ENCODE measurements around the gene HDAC6. TPM values are rescaled to one million over a fixed set of nuclear protein-coding genes. Genes with fewer than 3 reads are reported as not detected.

The HDAC6 gene
- total RNA-seq, 2 experiments from 2014 or later = 95.2 to 95.7 TPM

DNA sequence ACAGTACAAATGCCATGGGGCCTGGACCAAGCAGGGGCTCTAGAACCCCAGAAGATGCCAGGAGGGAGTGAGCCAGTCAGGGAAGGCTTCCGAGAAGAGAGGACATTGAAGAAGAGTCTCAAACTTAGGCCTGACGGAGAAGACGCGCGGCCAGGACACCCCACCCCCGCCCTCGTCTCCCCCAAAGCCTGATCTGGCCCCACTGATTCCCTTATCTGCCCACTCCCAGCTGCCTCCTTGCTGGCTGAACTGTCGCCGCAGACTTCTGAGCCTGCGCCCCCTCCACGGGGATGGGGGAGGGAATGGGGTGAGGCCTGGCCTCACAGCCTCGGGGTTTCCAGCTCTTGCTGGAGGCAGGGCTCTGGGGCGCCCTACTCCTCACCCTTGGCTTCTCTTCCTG is 19.1 kb upstream of the HDAC6 start:
- ATAC-seq (ENCODE audit: poor library complexity) = no peak
- intact Hi-C loops (cut with DNase I, micrococcal nuclease) = no loop called here
- H3K9me3 ChIP-seq (ENCODE audit: control insufficient read depth in 1 of 2, insufficient read depth in 1 of 2, low read length in 2 of 2) = no peaks in the 10 kb centered on the region
- Mint-ChIP-seq H3K4me3 (no peak overlapping the region), H3K27me3 (no peaks in the 10 kb centered on the region), H3K36me3 (ENCODE audit: low read depth) (no peaks in the 10 kb centered on the region), H3K27ac (no peak overlapping the region), H3K9me3 (no peaks in the 10 kb centered on the region), H3K4me1 (ENCODE audit: low read depth) (no peaks in the 10 kb centered on the region)
- TF ChIP-seq, protein P1, sequence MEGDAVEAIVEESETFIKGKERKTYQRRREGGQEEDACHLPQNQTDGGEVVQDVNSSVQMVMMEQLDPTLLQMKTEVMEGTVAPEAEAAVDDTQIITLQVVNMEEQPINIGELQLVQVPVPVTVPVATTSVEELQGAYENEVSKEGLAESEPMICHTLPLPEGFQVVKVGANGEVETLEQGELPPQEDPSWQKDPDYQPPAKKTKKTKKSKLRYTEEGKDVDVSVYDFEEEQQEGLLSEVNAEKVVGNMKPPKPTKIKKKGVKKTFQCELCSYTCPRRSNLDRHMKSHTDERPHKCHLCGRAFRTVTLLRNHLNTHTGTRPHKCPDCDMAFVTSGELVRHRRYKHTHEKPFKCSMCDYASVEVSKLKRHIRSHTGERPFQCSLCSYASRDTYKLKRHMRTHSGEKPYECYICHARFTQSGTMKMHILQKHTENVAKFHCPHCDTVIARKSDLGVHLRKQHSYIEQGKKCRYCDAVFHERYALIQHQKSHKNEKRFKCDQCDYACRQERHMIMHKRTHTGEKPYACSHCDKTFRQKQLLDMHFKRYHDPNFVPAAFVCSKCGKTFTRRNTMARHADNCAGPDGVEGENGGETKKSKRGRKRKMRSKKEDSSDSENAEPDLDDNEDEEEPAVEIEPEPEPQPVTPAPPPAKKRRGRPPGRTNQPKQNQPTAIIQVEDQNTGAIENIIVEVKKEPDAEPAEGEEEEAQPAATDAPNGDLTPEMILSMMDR (IDR thresholded peaks at IDR 0.05) = no peak
- H3K36me3 ChIP-seq (ENCODE audit: insufficient read depth, low read length) = no peaks in the 10 kb centered on the region
- DNase-seq = no peak
- H3K27me3 ChIP-seq (ENCODE audit: control insufficient read depth in 1 of 2, insufficient read depth in 2 of 2, low read length in 2 of 2) = no peaks in the 10 kb centered on the region
- ChIA-PET CTCF (interaction anchor here (0.6 kb wide), 1 partner anchor 496 kb away, joined by 3 read pairs; no protein-coding TSS in a partner anchor), POLR2A (no interaction called here)
- H3K4me1 ChIP-seq (ENCODE audit: insufficient read depth, low read length) = no peaks in the 10 kb centered on the region
- no peak overlapping the region for H3K4me3 ChIP-seq (ENCODE audit: low read length)
- H3K27ac ChIP-seq (ENCODE audit: low read depth in 1 of 2, low read length in 2 of 2) = no peak overlapping the region

DNA sequence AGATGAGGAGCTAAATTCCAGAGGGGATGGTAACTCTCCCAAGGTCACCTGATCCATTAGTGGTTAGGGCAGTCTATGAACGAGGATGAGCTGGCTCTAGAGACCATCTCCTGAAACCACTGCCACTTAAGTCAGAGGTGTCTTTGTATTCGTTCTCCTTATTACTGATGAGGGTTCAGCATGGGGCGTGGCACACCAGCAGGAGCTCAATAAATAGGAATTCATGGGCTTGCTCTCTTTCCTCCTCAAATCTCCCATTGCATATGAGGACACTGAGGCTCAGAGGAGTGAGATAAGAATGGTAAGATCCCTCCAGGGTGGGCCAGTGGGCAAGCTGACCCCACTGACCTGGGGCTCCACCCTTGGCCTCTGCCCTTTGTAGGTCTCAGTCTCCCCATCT is 17.1 kb upstream of the HDAC6 start:
- Histone ChIP-seq H3K27me3 (ENCODE audit: control insufficient read depth in 1 of 2, insufficient read depth in 2 of 2, low read length in 2 of 2) (no peaks in the 10 kb centered on the region), H3K9me3 (ENCODE audit: control insufficient read depth in 1 of 2, insufficient read depth in 1 of 2, low read length in 2 of 2) (no peaks in the 10 kb centered on the region), H3K4me3 (ENCODE audit: low read length) (no peak overlapping the region), H3K4me1 (ENCODE audit: insufficient read depth, low read length) (peaks cover 2% of the 10 kb centered on the region), H3K36me3 (ENCODE audit: insufficient read depth, low read length) (no peaks in the 10 kb centered on the region), H3K27ac (ENCODE audit: low read depth in 1 of 2, low read length in 2 of 2) (no peak overlapping the region)
- Mint-ChIP-seq H3K27ac (no peak overlapping the region), H3K9me3 (no peaks in the 10 kb centered on the region), H3K27me3 (no peaks in the 10 kb centered on the region), H3K4me3 (no peak overlapping the region), H3K36me3 (ENCODE audit: low read depth) (no peaks in the 10 kb centered on the region), H3K4me1 (ENCODE audit: low read depth) (no peaks in the 10 kb centered on the region)
- ATAC-seq (ENCODE audit: poor library complexity) (no peak), DNase-seq (no peak)
- ChIA-PET POLR2A (no interaction called here), CTCF (no interaction called here)
- intact Hi-C loops (cut with DNase I, micrococcal nuclease) = no loop called here
- TF ChIP-seq, protein P1 (IDR thresholded peaks at IDR 0.05) = no peak

DNA sequence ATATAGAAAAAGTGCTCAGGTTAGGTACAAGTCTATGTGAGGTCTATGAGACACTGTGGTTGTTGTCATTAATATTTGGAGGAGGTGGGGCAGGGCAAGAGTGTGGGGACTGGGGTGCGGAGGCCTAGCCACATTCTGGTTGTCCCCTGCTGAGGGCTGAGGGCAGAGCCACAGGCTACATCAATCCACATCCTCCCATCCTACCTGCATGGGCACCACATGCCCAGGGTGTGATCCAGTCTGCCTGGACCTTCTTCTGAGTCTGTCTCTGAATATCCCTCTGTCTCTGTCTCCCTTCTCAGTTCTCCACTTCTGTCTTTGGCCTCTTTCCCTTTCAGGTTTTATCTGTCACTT is 16.7 kb upstream of the HDAC6 start:
- Mint-ChIP-seq H3K4me3 (no peak overlapping the region), H3K9me3 (no peaks in the 10 kb centered on the region)
- CTCF ChIA-PET = no interaction called here

More for the DNA sequence above, 16.7 kb upstream of the HDAC6 start:
- no peak for ATAC-seq (ENCODE audit: poor library complexity)
- DNase-seq = no peak
- no peaks in the 10 kb centered on the region for H3K27me3 ChIP-seq (ENCODE audit: control insufficient read depth in 1 of 2, insufficient read depth in 2 of 2, low read length in 2 of 2)
- intact Hi-C loops (cut with DNase I, micrococcal nuclease) = no loop called here
- Mint-ChIP-seq H3K36me3 (ENCODE audit: low read depth) (no peaks in the 10 kb centered on the region), H3K27ac (no peak overlapping the region), H3K4me1 (ENCODE audit: low read depth) (no peaks in the 10 kb centered on the region), H3K27me3 (no peaks in the 10 kb centered on the region)
- no peak overlapping the region for H3K27ac ChIP-seq (ENCODE audit: low read depth in 1 of 2, low read length in 2 of 2)
- H3K36me3 ChIP-seq (ENCODE audit: insufficient read depth, low read length) = no peaks in the 10 kb centered on the region
- POLR2A ChIA-PET = no interaction called here
- no peaks in the 10 kb centered on the region for H3K9me3 ChIP-seq (ENCODE audit: control insufficient read depth in 1 of 2, insufficient read depth in 1 of 2, low read length in 2 of 2)
- H3K4me3 ChIP-seq (ENCODE audit: low read length) = no peak overlapping the region
- TF ChIP-seq, protein P1 (IDR thresholded peaks at IDR 0.05) = no peak
- peaks cover 4% of the 10 kb centered on the region for H3K4me1 ChIP-seq (ENCODE audit: insufficient read depth, low read length)

All from CD4-positive, alpha-beta T cell (primary cell).